CD14-positive monocyte (primary cell): ENCODE results near the gene RNF17. TPM values are rescaled to one million over a fixed set of nuclear protein-coding genes. Genes with fewer than 3 reads are reported as not detected.
A peak's percentile ranks its signal among the peaks of the same experiment; 100 is the strongest.

Experiments used
- DNase-seq, 3 donors: peaks; one replicate each; pipeline ENCODE4 v3.0.0-alpha.2; 2011 to 2022
- H2AFZ ChIP-seq: 2 replicates; pipeline ENCODE4 v1.6.0; 2012; ENCODE audit warnings: mild to moderate bottlenecking, low read depth, low read length, inconsistent platforms; ENCODE audit not compliant: insufficient read depth, poor library complexity, severe bottlenecking
- H3K27ac ChIP-seq, 2 donors: 1 replicate in 1 of 2; 2 replicates in 1 of 2; pipeline ENCODE4 v1.5.1; 2012 to 2013; ENCODE audit warnings: low read length in 2 of 2, control low read depth in 1 of 2, inconsistent platforms in 1 of 2, low read depth in 1 of 2, mild to moderate bottlenecking in 1 of 2
- H3K27me3 ChIP-seq, 2 donors: one replicate each; pipeline versions ENCODE4 v1.6.0 to v1.6.1; 2011 to 2013; ENCODE audit warnings: low read length in 2 of 2; ENCODE audit not compliant: control insufficient read depth in 2 of 2, insufficient read depth in 2 of 2
- H3K36me3 ChIP-seq, 2 donors: replicated peaks in 1 of 2; 1 replicate in 1 of 2; 2 replicates in 1 of 2; pipeline versions ENCODE4 v1.5.1 to v1.6.1; 2012 to 2013; ENCODE audit warnings: low read length in 2 of 2, control low read depth in 1 of 2, inconsistent platforms in 1 of 2, mild to moderate bottlenecking in 1 of 2; ENCODE audit not compliant: insufficient read depth in 2 of 2, control insufficient read depth in 1 of 2
- H3K4me1 ChIP-seq, 2 donors: 1 replicate in 1 of 2; 2 replicates in 1 of 2; pipeline versions ENCODE4 v1.5.1 to v1.6.1; 2012 to 2013; ENCODE audit warnings: low read length in 2 of 2, control low read depth in 1 of 2, inconsistent platforms in 1 of 2, mild to moderate bottlenecking in 1 of 2, moderate library complexity in 1 of 2; ENCODE audit not compliant: insufficient read depth in 2 of 2, control insufficient read depth in 1 of 2
- H3K4me2 ChIP-seq: replicated peaks from 2 replicates; pipeline ENCODE3; 2012; ENCODE audit warnings: low read length, moderate library complexity, mild to moderate bottlenecking; ENCODE audit not compliant: poor library complexity, severe bottlenecking; ENCODE audit errors: extremely low read depth
- H3K4me3 ChIP-seq, 3 experiments: fragments of 200-600 bp in 1 of 3; sonication (generic) in 1 of 3; replicated peaks in 1 of 3; 1 replicate in 2 of 3; 2 replicates in 1 of 3; pipeline ENCODE4 v1.5.1; 2011 to 2013; ENCODE audit warnings: low read length in 3 of 3, mild to moderate bottlenecking in 3 of 3, control low read depth in 2 of 3, low read depth in 2 of 3, inconsistent platforms in 1 of 3, moderate library complexity in 1 of 3
- H3K79me2 ChIP-seq: 2 replicates; pipeline ENCODE4 v1.6.0; 2012; ENCODE audit warnings: mild to moderate bottlenecking, control low read depth, inconsistent platforms, low read length, moderate library complexity; ENCODE audit not compliant: insufficient read depth
- H3K9ac ChIP-seq: 2 replicates; pipeline ENCODE4 v1.6.0; 2017; ENCODE audit warnings: low read length, mild to moderate bottlenecking; ENCODE audit not compliant: insufficient read depth, poor library complexity, severe bottlenecking
- H3K9me3 ChIP-seq, 2 donors: replicated peaks in 1 of 2; 1 replicate in 1 of 2; 2 replicates in 1 of 2; pipeline versions ENCODE4 v1.5.1 to v1.6.1; 2012 to 2013; ENCODE audit warnings: low read length in 2 of 2, control low read depth in 1 of 2; ENCODE audit not compliant: control insufficient read depth in 1 of 2, insufficient read depth in 1 of 2
- H4K20me1 ChIP-seq: 2 replicates; pipeline ENCODE4 v1.6.0; 2012; ENCODE audit warnings: mild to moderate bottlenecking, low read length, control low read depth, moderate library complexity; ENCODE audit not compliant: insufficient read depth
- H3K27ac Mint-ChIP-seq, 7 donors: one replicate each; pipeline ENCODE4 v1.8.0; 2020; ENCODE audit warnings: mild to moderate bottlenecking in 7 of 7, mixed read lengths in 7 of 7, moderate library complexity in 6 of 7, inconsistent platforms in 2 of 7
- H3K27me3 Mint-ChIP-seq, 3 donors: one replicate each; pipeline ENCODE4 v1.8.0; 2021 to 2022; ENCODE audit warnings: low read depth in 3 of 3, mild to moderate bottlenecking in 3 of 3, mixed read lengths in 3 of 3, moderate library complexity in 3 of 3, inconsistent platforms in 1 of 3
- H3K36me3 Mint-ChIP-seq, 2 donors: one replicate each; pipeline ENCODE4 v1.8.0; 2020; ENCODE audit warnings: mixed read lengths in 2 of 2, inconsistent platforms in 1 of 2, mild to moderate bottlenecking in 1 of 2
- H3K4me1 Mint-ChIP-seq: one replicate; pipeline ENCODE4 v1.8.0; 2020; ENCODE audit warnings: mild to moderate bottlenecking, mixed read lengths
- H3K4me3 Mint-ChIP-seq, 2 donors: one replicate each; pipeline ENCODE4 v1.8.0; 2020; ENCODE audit warnings: mild to moderate bottlenecking in 2 of 2, mixed read lengths in 2 of 2, moderate library complexity in 1 of 2
- H3K9me3 Mint-ChIP-seq, 7 donors: one replicate each; pipeline ENCODE4 v1.8.0; 2020 to 2022; ENCODE audit warnings: mixed read lengths in 7 of 7, mild to moderate bottlenecking in 6 of 7, moderate library complexity in 6 of 7, inconsistent platforms in 2 of 7
- WGBS: methylation state at CpG from one replicate; pipeline ENCODE4 v1.1.5; 2013; ENCODE audit warnings: missing lambda C conversion rate; ENCODE audit not compliant: insufficient coverage; 5-methylcytosine and 5-hydroxymethylcytosine counted together
- intact Hi-C, 2 donors: fragments of 100-400 bp; cut with micrococcal nuclease; formaldehyde crosslinking; loops; one replicate each; pipeline versions ENCODE4 v1.15.0 to v1.15.1; 2023
- polyA plus RNA-seq, 3 donors: library from polyadenylated mRNA; depleted of rRNA in 1 of 3; unstranded in 2 of 3; stranded (reverse) in 1 of 3; fragments of 300-500 nt in 2 of 3; fragments of >200 nt in 1 of 3; fragmentation: Illumina TruSeq in 2 of 3; gene quantifications; 1 replicate in 2 of 3; 2 replicates in 1 of 3; pipeline ENCODE4 v1.2.3, GENCODE V29; 2012 to 2021
- TF ChIP-seq, protein P1 (sequence below): fragments of 200-600 bp; IDR thresholded peaks from one replicate; pipeline ENCODE4 v1.8.0; 2022; ENCODE audit warnings: antibody characterized with exemption, mild to moderate bottlenecking

RNF17 gene
- polyA plus RNA-seq, 3 donors = not detected

DNA sequence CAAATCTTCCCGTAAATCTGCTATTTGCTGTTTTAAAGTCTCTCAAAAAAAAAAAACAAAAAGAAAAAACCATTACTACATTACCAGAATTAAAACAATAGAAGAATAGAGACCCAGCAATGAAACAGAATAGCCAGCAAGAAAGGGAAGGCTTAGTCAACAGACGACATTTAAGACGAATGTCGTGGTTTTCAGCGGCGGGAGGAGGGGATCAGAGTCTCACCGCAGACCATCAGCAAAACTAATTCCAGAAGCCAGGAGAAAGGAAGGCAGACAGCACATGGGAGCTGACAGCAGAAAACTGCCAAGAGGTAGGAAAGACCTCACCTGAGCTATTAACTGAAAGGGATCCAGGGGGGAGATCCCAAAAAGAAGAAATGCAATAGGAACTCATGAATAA, 128.9 kb downstream of the RNF17 start:
- H3K4me3 Mint-ChIP-seq = no peak overlapping the region
- H3K27me3 Mint-ChIP-seq = peaks cover 0 to 3% (median 0%) of the 10 kb centered on the region in 3 donors
- H3K4me3 ChIP-seq = no peak overlapping the region
- H3K36me3 Mint-ChIP-seq = peaks cover 57 to 68% of the 10 kb centered on the region in 2 donors
- H3K27me3 ChIP-seq = no peaks in the 10 kb centered on the region
- H3K9me3 Mint-ChIP-seq = peaks cover 0 to 2% (median 0%) of the 10 kb centered on the region in 7 donors
- H3K4me1 ChIP-seq = peaks cover 0 to 5% of the 10 kb centered on the region in 2 donors
- H2AFZ ChIP-seq = no peak overlapping the region
- H3K79me2 ChIP-seq = no peaks in the 10 kb centered on the region
- H3K27ac Mint-ChIP-seq = peak overlapping the region in 1 of 7 donors; percentile 10
- no peak overlapping the region for H3K27ac ChIP-seq
- intact Hi-C loops = no loop called here
- 89% methylated on average over 6 of the region's 7 CpGs for WGBS
- H3K4me2 ChIP-seq = no peak overlapping the region
- no peaks in the 10 kb centered on the region for H4K20me1 ChIP-seq
- no peak for DNase-seq
- H3K4me1 Mint-ChIP-seq = peaks cover 7% of the 10 kb centered on the region
- peaks cover 16 to 65% of the 10 kb centered on the region in 2 donors for H3K36me3 ChIP-seq
- no peaks in the 10 kb centered on the region for H3K9me3 ChIP-seq
- TF ChIP-seq, protein P1, sequence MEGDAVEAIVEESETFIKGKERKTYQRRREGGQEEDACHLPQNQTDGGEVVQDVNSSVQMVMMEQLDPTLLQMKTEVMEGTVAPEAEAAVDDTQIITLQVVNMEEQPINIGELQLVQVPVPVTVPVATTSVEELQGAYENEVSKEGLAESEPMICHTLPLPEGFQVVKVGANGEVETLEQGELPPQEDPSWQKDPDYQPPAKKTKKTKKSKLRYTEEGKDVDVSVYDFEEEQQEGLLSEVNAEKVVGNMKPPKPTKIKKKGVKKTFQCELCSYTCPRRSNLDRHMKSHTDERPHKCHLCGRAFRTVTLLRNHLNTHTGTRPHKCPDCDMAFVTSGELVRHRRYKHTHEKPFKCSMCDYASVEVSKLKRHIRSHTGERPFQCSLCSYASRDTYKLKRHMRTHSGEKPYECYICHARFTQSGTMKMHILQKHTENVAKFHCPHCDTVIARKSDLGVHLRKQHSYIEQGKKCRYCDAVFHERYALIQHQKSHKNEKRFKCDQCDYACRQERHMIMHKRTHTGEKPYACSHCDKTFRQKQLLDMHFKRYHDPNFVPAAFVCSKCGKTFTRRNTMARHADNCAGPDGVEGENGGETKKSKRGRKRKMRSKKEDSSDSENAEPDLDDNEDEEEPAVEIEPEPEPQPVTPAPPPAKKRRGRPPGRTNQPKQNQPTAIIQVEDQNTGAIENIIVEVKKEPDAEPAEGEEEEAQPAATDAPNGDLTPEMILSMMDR = no peak
- no peak overlapping the region for H3K9ac ChIP-seq

DNA sequence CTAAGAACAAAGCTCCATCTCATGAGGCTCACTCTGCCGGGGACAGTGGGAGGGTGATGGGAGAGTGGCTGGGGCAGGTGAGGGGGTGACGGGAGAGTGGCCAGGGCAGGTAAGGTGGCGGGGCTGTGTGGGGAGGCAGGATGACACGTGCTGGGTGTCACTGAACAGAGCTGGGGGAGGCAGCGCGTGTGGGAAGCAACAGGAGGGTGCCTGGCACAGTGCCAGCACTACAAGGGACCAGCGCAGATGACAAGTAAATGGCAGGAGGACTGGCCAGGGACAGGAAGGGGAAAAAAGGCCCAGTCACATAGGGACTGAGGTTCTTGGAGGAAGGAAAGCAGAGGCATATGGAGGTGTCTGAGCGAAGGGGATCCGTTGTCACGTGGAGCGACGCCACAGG, 129.9 kb downstream of the RNF17 start:
- TF ChIP-seq, protein P1 = no peak
- Mint-ChIP-seq H3K4me3 (no peak overlapping the region), H3K27me3 (peaks cover 0 to 3% (median 0%) of the 10 kb centered on the region in 3 donors), H3K36me3 (peaks cover 59 to 76% of the 10 kb centered on the region in 2 donors), H3K27ac (peak overlapping the region in 1 of 7 donors; percentile 71), H3K9me3 (peaks cover 0 to 2% (median 0%) of the 10 kb centered on the region in 7 donors), H3K4me1 (no peaks in the 10 kb centered on the region)
- Histone ChIP-seq H3K4me3 (no peak overlapping the region), H3K79me2 (no peaks in the 10 kb centered on the region), H3K4me1 (no peaks in the 10 kb centered on the region), H3K9me3 (no peaks in the 10 kb centered on the region), H3K36me3 (peaks cover 18 to 73% of the 10 kb centered on the region in 2 donors), H3K27ac (no peak overlapping the region), H4K20me1 (no peaks in the 10 kb centered on the region), H3K27me3 (no peaks in the 10 kb centered on the region), H2AFZ (no peak overlapping the region), H3K9ac (no peak overlapping the region), H3K4me2 (no peak overlapping the region)
- no peak for DNase-seq
- intact Hi-C loops = no loop called here
- WGBS = 94% methylated on average over 11 of the region's 12 CpGs
